Mammary epithelial cell (primary cell): ENCODE measurements around the gene MBP.

Experiments
- EZH2 ChIP-seq: IDR thresholded peaks from 2 replicates; pipeline ENCODE4 v1.6.1; 2012; ENCODE audit warnings: low read length, inconsistent platforms, borderline replicate concordance
- TF ChIP-seq, protein P1 (sequence below), 2 donors: IDR thresholded peaks in 1 of 2; conservative IDR thresholded peaks in 1 of 2; 2 replicates each; pipeline ENCODE4 v1.5.1; 2011 to 2012; ENCODE audit warnings: inconsistent platforms in 2 of 2, low read length in 2 of 2, mild to moderate bottlenecking in 2 of 2, control low read depth in 1 of 2, low read depth in 1 of 2; ENCODE audit not compliant: insufficient read depth in 1 of 2; ENCODE audit errors: extremely low read depth in 1 of 2

DNA sequence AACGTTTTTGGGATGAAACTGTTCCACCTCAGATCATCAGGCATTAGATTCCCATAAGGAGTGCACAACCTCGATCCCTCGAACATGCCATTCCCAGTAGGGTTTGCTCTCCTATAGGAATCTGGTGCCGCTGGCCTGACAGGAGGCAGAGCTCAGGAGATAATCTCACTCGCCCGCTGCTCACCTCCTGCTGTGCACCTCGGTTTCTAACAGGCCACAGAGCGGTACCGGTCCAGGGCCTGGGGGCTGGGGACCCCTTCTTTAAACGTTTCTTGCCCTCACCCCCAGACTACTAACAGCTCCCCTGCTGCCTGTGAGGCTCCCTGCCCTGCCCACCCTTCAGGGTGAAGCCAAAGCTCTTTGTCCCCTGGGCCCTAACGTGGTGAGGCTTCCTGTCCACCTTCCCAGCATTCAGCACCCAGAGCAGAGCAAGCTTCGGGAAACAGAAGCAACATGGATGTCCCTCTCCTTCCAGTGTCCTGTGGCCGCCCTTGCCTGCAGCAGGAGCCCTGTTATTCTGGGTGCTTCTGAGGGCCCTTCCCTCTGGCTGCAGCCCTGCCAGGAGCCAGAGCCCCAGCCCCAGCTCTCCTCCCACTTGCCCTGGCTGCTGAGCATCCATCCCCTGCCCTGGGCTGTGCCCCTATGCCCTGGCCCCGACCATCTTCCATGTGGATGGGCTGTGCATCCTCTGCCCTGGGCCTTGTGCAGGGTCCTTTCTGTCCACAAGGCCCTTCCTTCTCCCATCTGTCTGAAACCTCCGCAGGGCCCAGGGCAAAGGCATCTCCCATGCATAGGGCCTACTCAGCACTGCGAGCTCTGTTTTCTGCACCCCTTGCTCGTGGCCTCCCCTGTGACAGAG is 140.1 kb downstream of the MBP start:
- TF ChIP-seq, protein P1, sequence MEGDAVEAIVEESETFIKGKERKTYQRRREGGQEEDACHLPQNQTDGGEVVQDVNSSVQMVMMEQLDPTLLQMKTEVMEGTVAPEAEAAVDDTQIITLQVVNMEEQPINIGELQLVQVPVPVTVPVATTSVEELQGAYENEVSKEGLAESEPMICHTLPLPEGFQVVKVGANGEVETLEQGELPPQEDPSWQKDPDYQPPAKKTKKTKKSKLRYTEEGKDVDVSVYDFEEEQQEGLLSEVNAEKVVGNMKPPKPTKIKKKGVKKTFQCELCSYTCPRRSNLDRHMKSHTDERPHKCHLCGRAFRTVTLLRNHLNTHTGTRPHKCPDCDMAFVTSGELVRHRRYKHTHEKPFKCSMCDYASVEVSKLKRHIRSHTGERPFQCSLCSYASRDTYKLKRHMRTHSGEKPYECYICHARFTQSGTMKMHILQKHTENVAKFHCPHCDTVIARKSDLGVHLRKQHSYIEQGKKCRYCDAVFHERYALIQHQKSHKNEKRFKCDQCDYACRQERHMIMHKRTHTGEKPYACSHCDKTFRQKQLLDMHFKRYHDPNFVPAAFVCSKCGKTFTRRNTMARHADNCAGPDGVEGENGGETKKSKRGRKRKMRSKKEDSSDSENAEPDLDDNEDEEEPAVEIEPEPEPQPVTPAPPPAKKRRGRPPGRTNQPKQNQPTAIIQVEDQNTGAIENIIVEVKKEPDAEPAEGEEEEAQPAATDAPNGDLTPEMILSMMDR (conservative IDR thresholded peaks at IDR 0.05 in 1 of 2, IDR thresholded peaks at IDR 0.05 in 1 of 2; ENCODE audit: extremely low read depth in 1 of 2, insufficient read depth in 1 of 2, low read depth in 1 of 2, low read length in 2 of 2) = no peak
- TF ChIP-seq EZH2 = no peak
